ENCODE results near the gene SLC15A5.

- TF ChIP-seq CTCF (IDR thresholded peaks at IDR 0.05; ENCODE audit: low read depth, low read length): no peak
- no peak for TF ChIP-seq EZH2phosphoT487 (IDR thresholded peaks at IDR 0.05; ENCODE audit: low read depth)
Measured at GRCh38 chr12:16171348-16171747, 106.1 kb downstream of the SLC15A5 start.
